Fibroblast of skin of abdomen (primary cell): Measurements from ENCODE around the gene HPSE2.
A peak's percentile ranks its signal among the peaks of the same experiment; 100 is the strongest.
"Not testable (repeated sequence)": the region's sequence is repeated elsewhere in the genome, so short reads cannot be mapped to it uniquely, and the experiment has no call there.

Experiments used
- DNase-seq: peaks from one replicate; pipeline ENCODE4 v3.0.0-alpha.2; 2013

HPSE2 gene

GRCh38 chr10:99005254-99005653, 230.4 kb downstream of the HPSE2 start:
- no peak for DNase-seq

- no peak for DNase-seq
Observed at GRCh38 chr10:99004738-99005137, 230.9 kb downstream of the HPSE2 start.

GRCh38 chr10:99002392-99002791, 233.3 kb downstream of the HPSE2 start:
- DNase-seq, result no peak

GRCh38 chr10:98997596-98997995, 238.1 kb downstream of the HPSE2 start:
- no peak for DNase-seq

GRCh38 chr10:98994030-98994429, 241.6 kb downstream of the HPSE2 start:
- no peak for DNase-seq

GRCh38 chr10:98983751-98984150, 251.9 kb downstream of the HPSE2 start:
- not testable (repeated sequence) for DNase-seq

- DNase-seq, result no peak
Observed at GRCh38 chr10:98980353-98980752, 255.3 kb downstream of the HPSE2 start.

- no peak for DNase-seq
Observed at GRCh38 chr10:98971464-98971863, 264.2 kb downstream of the HPSE2 start.

GRCh38 chr10:98967601-98968000, 268.1 kb downstream of the HPSE2 start:
- DNase-seq, result peak; percentile 38

GRCh38 chr10:98963608-98964007, 272.0 kb downstream of the HPSE2 start:
- no peak for DNase-seq

GRCh38 chr10:98959379-98959778, 276.3 kb downstream of the HPSE2 start:
- DNase-seq, result no peak

GRCh38 chr10:98957801-98958200, 277.9 kb downstream of the HPSE2 start:
- peak; percentile 61 for DNase-seq

- DNase-seq, result peak; percentile 81
Observed at GRCh38 chr10:98956576-98957260, 278.9 kb downstream of the HPSE2 start.

GRCh38 chr10:98953251-98953650, 282.4 kb downstream of the HPSE2 start:
- no peak for DNase-seq

GRCh38 chr10:98951269-98952000, 284.2 kb downstream of the HPSE2 start:
- DNase-seq, result no peak

GRCh38 chr10:98950106-98950505, 285.5 kb downstream of the HPSE2 start:
- no peak for DNase-seq

- DNase-seq, result no peak
Observed at GRCh38 chr10:98949306-98949705, 286.3 kb downstream of the HPSE2 start.

GRCh38 chr10:98943681-98944080, 292.0 kb downstream of the HPSE2 start:
- DNase-seq, result no peak

GRCh38 chr10:98929709-98930108, 305.9 kb downstream of the HPSE2 start:
- no peak for DNase-seq

GRCh38 chr10:98925651-98926050, 310.0 kb downstream of the HPSE2 start:
- no peak for DNase-seq

- DNase-seq, result no peak
Observed at GRCh38 chr10:98924526-98924925, 311.1 kb downstream of the HPSE2 start.

- no peak for DNase-seq
Observed at GRCh38 chr10:98921316-98921715, 314.3 kb downstream of the HPSE2 start.

GRCh38 chr10:98920807-98921206, 314.8 kb downstream of the HPSE2 start:
- peak; percentile 4 for DNase-seq

GRCh38 chr10:98920360-98920759, 315.3 kb downstream of the HPSE2 start:
- no peak for DNase-seq
